SK-N-SH (cell line): ENCODE measurements around the gene BOC.

Source experiments
- CTCF ChIP-seq: fragments of 200-600 bp; sonication (generic); IDR thresholded peaks from 2 replicates; pipeline ENCODE4 v1.6.1; 2017; ENCODE audit warnings: antibody characterized with exemption, mild to moderate bottlenecking, moderate library complexity
- EZH2phosphoT487 ChIP-seq: fragments of 200-600 bp; sonication (generic); IDR thresholded peaks from 2 replicates; pipeline ENCODE4 v1.6.1; 2017; ENCODE audit warnings: low read depth, mixed run types, mild to moderate bottlenecking, antibody characterized with exemption, moderate library complexity, borderline replicate concordance
- FOSL2 ChIP-seq: IDR thresholded peaks from 2 replicates; pipeline ENCODE4 v1.4.0; 2012; ENCODE audit warnings: low read depth, mild to moderate bottlenecking, moderate library complexity, borderline replicate concordance
- MXI1 ChIP-seq: IDR thresholded peaks from 2 replicates; pipeline ENCODE4 v1.6.1; 2012; ENCODE audit warnings: mild to moderate bottlenecking, low read depth, low read length, improper control_type of control experiment
- NFIC ChIP-seq: IDR thresholded peaks from 2 replicates; pipeline ENCODE4 v1.4.0; 2012; ENCODE audit warnings: borderline replicate concordance
- PBX3 ChIP-seq: IDR thresholded peaks from 2 replicates; pipeline ENCODE4; 2012
- RAD21 ChIP-seq: IDR thresholded peaks from 2 replicates; pipeline ENCODE4 v1.6.1; 2012; ENCODE audit warnings: mild to moderate bottlenecking, low read length
- REST ChIP-seq: IDR thresholded peaks from 2 replicates; pipeline ENCODE4 v1.6.1; 2012; ENCODE audit warnings: mild to moderate bottlenecking, low read depth, low read length, moderate library complexity
- RFX5 ChIP-seq: IDR thresholded peaks from 2 replicates; pipeline ENCODE4 v1.6.1; 2012; ENCODE audit warnings: mild to moderate bottlenecking, improper control_type of control experiment, low read length
- TCF12 ChIP-seq: IDR thresholded peaks from 2 replicates; pipeline ENCODE4 v1.4.0; 2012
- USF2 ChIP-seq: fragments of 150-350 bp; IDR thresholded peaks from 2 replicates; pipeline ENCODE4 v1.6.1; 2017; ENCODE audit warnings: antibody characterized with exemption, low read length, low read depth, borderline replicate concordance
- YY1 ChIP-seq: IDR thresholded peaks from 2 replicates; pipeline ENCODE4 v1.4.0; 2012; ENCODE audit warnings: low read depth, mild to moderate bottlenecking

GRCh38 chr3:113225286-113225685, 13.9 kb downstream of the BOC start:
- TF ChIP-seq EZH2phosphoT487 (no peak), CTCF (no peak), REST (no peak), RAD21 (no peak), YY1 (no peak), USF2 (no peak), PBX3 (no peak), RFX5 (no peak), TCF12 (no peak), FOSL2 (no peak), MXI1 (no peak), NFIC (no peak)
